Heart left ventricle (tissue), 16 donors: ENCODE measurements around the gene HOXC10. TPM values are rescaled to one million over a fixed set of nuclear protein-coding genes. Genes with fewer than 3 reads are reported as not detected.
A peak's percentile ranks its signal among the peaks of the same experiment; 100 is the strongest.

Experiments
- ATAC-seq, 4 donors: fragments of 200-7000 bp; cut with Tn5 transposase; one replicate each; pipeline ENCODE4 v1.9.1; 2020 to 2022; ENCODE audit warnings: moderate library complexity in 4 of 4, mild to moderate bottlenecking in 3 of 4, moderate number of reproducible peaks in 1 of 4
- DNase-seq, 5 donors: peaks; one replicate each; pipeline ENCODE4 v3.0.0-alpha.2; 2020
- H3K27ac ChIP-seq, 12 donors: fragments of 200-600 bp; sonication (generic) in 4 of 12; one replicate each; pipeline versions ENCODE4 v1.5.0 to v1.8.0; 2016 to 2022; ENCODE audit warnings: mild to moderate bottlenecking in 2 of 12
- H3K27me3 ChIP-seq, 9 donors: fragments of 200-600 bp; sonication (generic) in 2 of 9; one replicate each; pipeline versions ENCODE4 v1.5.1 to v1.8.0; 2016 to 2022; ENCODE audit warnings: mild to moderate bottlenecking in 3 of 9
- H3K36me3 ChIP-seq, 9 donors: fragments of 200-600 bp; sonication (generic) in 2 of 9; one replicate each; pipeline versions ENCODE4 v1.5.0 to v1.8.0; 2018 to 2022; ENCODE audit warnings: mild to moderate bottlenecking in 2 of 9
- H3K4me1 ChIP-seq, 12 donors: fragments of 200-600 bp; sonication (generic) in 4 of 12; one replicate each; pipeline versions ENCODE4 v1.5.0 to v1.8.0; 2016 to 2022; ENCODE audit warnings: mild to moderate bottlenecking in 3 of 12
- H3K4me3 ChIP-seq, 12 donors: fragments of 200-600 bp; sonication (generic) in 4 of 12; one replicate each; pipeline versions ENCODE4 v1.5.0 to v1.8.0; 2017 to 2022; ENCODE audit warnings: mild to moderate bottlenecking in 9 of 12, moderate library complexity in 4 of 12
- H3K9me3 ChIP-seq, 12 donors: fragments of 200-600 bp; sonication (generic) in 4 of 12; one replicate each; pipeline versions ENCODE4 v1.5.0 to v1.8.0; 2016 to 2022; ENCODE audit warnings: mild to moderate bottlenecking in 1 of 12
- CTCF ChIP-seq, 12 donors: fragments of 200-600 bp; sonication (generic) in 4 of 12; IDR thresholded peaks; one replicate each; pipeline versions ENCODE4 v1.5.0 to v1.8.0; 2018 to 2022; ENCODE audit warnings: antibody characterized with exemption in 12 of 12, mild to moderate bottlenecking in 5 of 12
- POLR2A ChIP-seq, 2 donors: fragments of 450-650 bp; IDR thresholded peaks; one replicate each; pipeline ENCODE4 v1.6.1; 2017; ENCODE audit warnings: antibody characterized with exemption in 2 of 2, mild to moderate bottlenecking in 2 of 2, moderate library complexity in 2 of 2
- WGBS, 4 donors: extraction: QIAGEN DNeasy Blood & Tissue Kit in 2 of 4; methylation state at CpG; one replicate each; pipeline versions ENCODE4 v1.1.5 to v1.1.7; 2013 to 2018; 5-methylcytosine and 5-hydroxymethylcytosine counted together
- intact Hi-C, 10 donors: fragments of 100-400 bp; cut with DNase I; formaldehyde crosslinking; loops; one replicate each; pipeline versions ENCODE4 v1.11.1 to v1.14.2; 2022
- polyA plus RNA-seq, 2 donors: library from polyadenylated mRNA; stranded (reverse); fragments of 200-250 nt; gene quantifications; one replicate each; pipeline ENCODE4 v1.2.3, GENCODE V29; 2013
- total RNA-seq, 9 donors: library from RNA; depleted of rRNA in 2 of 9; stranded (reverse); fragments of >200 nt in 2 of 9; fragmentation: NEBNext Ultra II Directional in 3 of 9; extraction: Animal tissue kit (Norgen Biotek cat#: 25700) in 3 of 9; gene quantifications; one replicate each; pipeline versions ENCODE4 v1.1.0 to v1.2.4, GENCODE V29; 2016 to 2023
- donor health status: ischemic (EF 13 %, LVEDD 7.1; RV severe dilation, severe dysfunction).
- donor health status: healthy with polysubstance abuse.
- donor health status: DM: no; HTN: yes; CAD: no.
- donor health status: DM: no; HTN: no; CAD: no.
- donor health status: ischemic (EF 25% LVEDD 6.9; RV normal size, moderate dysfunction).
- donor health status: ischemic (EF 25% LVEDD 5.7; RV mildly dilated, moderate dysfunction).
- donor health status: healthy.
- donor health status: DM: yes; HTN: yes; CAD: no.
- donor health status: ischemic (EF 35%, LVEDD 5.7; RV mildly dilated, moderate dysfunction).
- donor health status: nonischemic (EF 11% LVEDD 7.7; RV severe dilation, severe dysfunction).
- donor health status: DM: yes; HTN: yes; CAD: no.
- donor health status: PGD.
- donor health status: ischemic (EF 29% LVEDD 5.4; RV normal size, mild dysfunction).
- donor health status: nonischemic (EF 23%, LVEDD 6.1; RV moderate dilation, normal function).

HOXC10 gene
- total and polyA plus RNA-seq, 11 donors, result not detected

DNA sequence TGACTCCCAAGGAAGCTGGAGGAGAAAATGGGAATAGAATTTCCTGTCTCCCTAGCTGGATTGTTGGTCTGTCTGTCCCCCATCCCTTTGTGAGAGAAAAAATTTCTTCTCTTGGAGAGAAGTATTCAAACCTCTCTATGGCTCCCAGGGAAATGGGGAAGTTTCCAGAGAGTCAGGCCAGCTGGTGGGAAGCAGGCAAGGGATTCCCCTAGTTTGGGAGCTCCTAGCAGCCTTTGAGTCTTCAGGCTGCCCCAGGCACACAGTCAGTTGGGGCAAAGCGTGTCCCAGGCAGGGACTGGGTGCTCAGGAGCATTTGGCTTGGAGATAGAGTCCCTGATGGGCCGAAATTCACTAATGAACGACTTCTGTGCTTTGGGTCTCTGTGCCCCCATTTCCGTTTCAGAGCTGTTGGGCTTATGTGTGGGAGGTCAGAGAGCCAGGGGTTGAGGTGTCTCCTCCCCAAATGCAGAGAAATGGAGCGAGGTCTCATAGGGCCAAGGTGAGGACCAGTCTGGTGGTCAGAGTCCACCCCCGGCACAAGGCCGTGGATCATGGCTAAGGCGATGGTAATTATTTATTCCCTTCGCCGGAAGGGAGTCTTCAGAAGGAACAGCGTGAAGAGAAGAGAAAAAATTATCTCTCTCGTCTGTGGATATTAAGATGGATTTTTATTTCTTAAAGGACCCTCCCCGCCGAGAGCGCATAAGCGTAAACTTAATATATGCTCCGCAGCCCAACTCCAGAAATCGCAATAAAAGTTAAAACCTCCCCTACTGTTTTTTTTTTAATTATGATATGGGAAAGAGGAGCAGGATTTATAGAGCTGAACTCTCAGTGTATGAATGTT is 8.4 kb downstream of the HOXC10 start:
- no peak overlapping the region for H3K4me3 ChIP-seq
- peaks cover 86 to 100% (median 99%) of the 10 kb centered on the region in 9 donors for H3K27me3 ChIP-seq
- DNase-seq (peak in 1 of 5 donors; percentile 9), ATAC-seq (no peak)
- 19 to 28% (median 22%) methylated on average over 18 of the region's 18 CpGs for WGBS, 4 donors
- H3K9me3 ChIP-seq, result no peaks in the 10 kb centered on the region
- TF ChIP-seq POLR2A (IDR thresholded peaks at IDR 0.05), result no peak
- no peak for TF ChIP-seq CTCF (IDR thresholded peaks at IDR 0.05)
- H3K27ac ChIP-seq, result no peak overlapping the region
- intact Hi-C loops, result no loop called here
- peaks cover 0 to 43% (median 22%) of the 10 kb centered on the region in 12 donors for H3K4me1 ChIP-seq
- H3K36me3 ChIP-seq, result no peaks in the 10 kb centered on the region

- Histone ChIP-seq H3K27ac (no peak overlapping the region), H3K9me3 (no peaks in the 10 kb centered on the region), H3K4me3 (peak overlapping the region in 1 of 12 donors; percentile 6), H3K4me1 (peaks cover 0 to 42% (median 22%) of the 10 kb centered on the region in 12 donors), H3K36me3 (no peaks in the 10 kb centered on the region), H3K27me3 (peaks cover 85 to 100% (median 99%) of the 10 kb centered on the region in 9 donors)
- peak in 1 of 5 donors; percentile 17 for DNase-seq
- intact Hi-C loops, result no loop called here
- WGBS, 4 donors, result 4 to 7% (median 6%) methylated on average over 18 to 19 of the region's 19 CpGs
- ATAC-seq, result no peak
- TF ChIP-seq CTCF (IDR thresholded peaks at IDR 0.05) (no peak), POLR2A (IDR thresholded peaks at IDR 0.05) (no peak)
Observed at GRCh38 chr12:53994009-53994263, 9.0 kb downstream of the HOXC10 start.

DNA sequence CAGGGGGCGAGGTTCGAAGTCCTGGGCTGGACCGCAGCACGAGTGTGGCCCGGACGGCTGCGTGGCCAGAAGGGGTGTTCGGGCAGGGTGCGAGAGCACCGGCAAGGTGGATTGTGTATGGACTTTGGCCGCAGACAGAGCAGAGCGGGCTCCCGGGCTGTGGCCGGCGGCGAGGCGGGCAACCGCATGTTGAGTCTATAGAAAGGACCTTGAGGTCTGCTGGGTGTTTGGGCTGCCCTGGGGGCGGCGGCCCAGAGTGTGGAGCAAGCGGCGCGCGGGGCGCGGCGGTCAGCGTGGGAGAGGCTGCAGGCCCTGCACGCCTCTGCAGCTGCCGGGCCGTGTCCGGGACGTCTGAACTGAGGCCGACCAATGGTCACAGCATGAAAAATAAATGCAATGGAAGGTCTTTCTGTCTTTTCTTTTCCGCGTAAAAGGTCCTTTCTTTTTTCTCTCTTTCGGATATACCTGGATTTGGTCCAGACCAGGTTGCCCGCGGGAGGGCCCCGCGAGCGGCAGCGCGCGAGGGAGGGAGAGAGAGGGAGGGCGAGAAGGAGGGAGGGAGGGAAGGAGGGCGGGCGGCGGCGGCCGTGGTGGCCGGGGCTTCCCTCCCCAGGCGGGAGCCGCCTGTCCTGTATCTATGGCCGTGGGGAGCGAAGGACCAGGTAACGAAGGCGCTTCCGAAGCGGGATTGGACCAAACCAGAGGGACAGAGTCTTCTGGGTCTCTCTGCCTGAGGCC is 9.5 kb downstream of the HOXC10 start:
- peak overlapping the region in 6 of 12 donors; percentile 2 to 63 (median 32) for H3K4me3 ChIP-seq
- WGBS, 4 donors, result 4 to 8% (median 5%) methylated on average over 53 to 60 of the region's 60 CpGs
- ATAC-seq (no peak), DNase-seq (peak in 1 of 5 donors; percentile 10)
- TF ChIP-seq POLR2A (IDR thresholded peaks at IDR 0.05), result no peak
- no peak for TF ChIP-seq CTCF (IDR thresholded peaks at IDR 0.05)
- H3K27ac ChIP-seq, result no peak overlapping the region
- no peaks in the 10 kb centered on the region for H3K36me3 ChIP-seq
- H3K9me3 ChIP-seq, result no peaks in the 10 kb centered on the region
- H3K27me3 ChIP-seq, result peaks cover 85 to 100% (median 99%) of the 10 kb centered on the region in 9 donors
- intact Hi-C loops, result no loop called here
- peaks cover 0 to 37% (median 20%) of the 10 kb centered on the region in 12 donors for H3K4me1 ChIP-seq

- WGBS, 4 donors, result 3 to 4% (median 3%) methylated on average over 17 of the region's 17 CpGs
- Histone ChIP-seq H3K27me3 (peaks cover 84 to 100% (median 100%) of the 10 kb centered on the region in 9 donors), H3K4me3 (peak overlapping the region; percentile 19 to 63 (median 48)), H3K4me1 (peaks cover 0 to 42% (median 23%) of the 10 kb centered on the region in 12 donors), H3K27ac (no peak overlapping the region), H3K36me3 (no peaks in the 10 kb centered on the region), H3K9me3 (no peaks in the 10 kb centered on the region)
- intact Hi-C loops, result no loop called here
- ATAC-seq (peak in 1 of 4 donors; percentile 15), DNase-seq (peak in 1 of 5 donors; percentile 21)
- TF ChIP-seq POLR2A (IDR thresholded peaks at IDR 0.05) (no peak), CTCF (IDR thresholded peaks at IDR 0.05) (no peak)
Observed at GRCh38 chr12:53995002-53995377, 10.0 kb downstream of the HOXC10 start.
